Tibial nerve (tissue), 4 donors: ENCODE measurements around the gene ARHGAP26.
"Not testable (repeated sequence)": the region's sequence is repeated elsewhere in the genome, so short reads cannot be mapped to it uniquely, and the experiment has no call there.

Experiments used
- EP300 ChIP-seq, 2 donors: sonication (generic); formaldehyde crosslinking; IDR thresholded peaks; one replicate each; pipeline ENCODE4 v1.6.1; 2017; ENCODE audit warnings: antibody characterized with exemption in 2 of 2, mild to moderate bottlenecking in 1 of 2
- TF ChIP-seq, protein P1 (sequence below), 5 experiments: fragments of 200-600 bp in 3 of 5; fragments of 450-650 bp in 2 of 5; sonication (generic) in 3 of 5; IDR thresholded peaks; one replicate each; pipeline ENCODE4 v1.5.1; 2016 to 2019; ENCODE audit warnings: antibody characterized with exemption in 5 of 5, mild to moderate bottlenecking in 3 of 5, moderate library complexity in 2 of 5

- TF ChIP-seq, protein P1, sequence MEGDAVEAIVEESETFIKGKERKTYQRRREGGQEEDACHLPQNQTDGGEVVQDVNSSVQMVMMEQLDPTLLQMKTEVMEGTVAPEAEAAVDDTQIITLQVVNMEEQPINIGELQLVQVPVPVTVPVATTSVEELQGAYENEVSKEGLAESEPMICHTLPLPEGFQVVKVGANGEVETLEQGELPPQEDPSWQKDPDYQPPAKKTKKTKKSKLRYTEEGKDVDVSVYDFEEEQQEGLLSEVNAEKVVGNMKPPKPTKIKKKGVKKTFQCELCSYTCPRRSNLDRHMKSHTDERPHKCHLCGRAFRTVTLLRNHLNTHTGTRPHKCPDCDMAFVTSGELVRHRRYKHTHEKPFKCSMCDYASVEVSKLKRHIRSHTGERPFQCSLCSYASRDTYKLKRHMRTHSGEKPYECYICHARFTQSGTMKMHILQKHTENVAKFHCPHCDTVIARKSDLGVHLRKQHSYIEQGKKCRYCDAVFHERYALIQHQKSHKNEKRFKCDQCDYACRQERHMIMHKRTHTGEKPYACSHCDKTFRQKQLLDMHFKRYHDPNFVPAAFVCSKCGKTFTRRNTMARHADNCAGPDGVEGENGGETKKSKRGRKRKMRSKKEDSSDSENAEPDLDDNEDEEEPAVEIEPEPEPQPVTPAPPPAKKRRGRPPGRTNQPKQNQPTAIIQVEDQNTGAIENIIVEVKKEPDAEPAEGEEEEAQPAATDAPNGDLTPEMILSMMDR (IDR thresholded peaks at IDR 0.05), result not testable (repeated sequence)
- not testable (repeated sequence) for TF ChIP-seq EP300 (IDR thresholded peaks at IDR 0.05)
Observed at GRCh38 chr5:142928999-142929398, 158.8 kb downstream of the ARHGAP26 start.
